Transverse colon (tissue), 4 donors: ENCODE results near the gene EVI5. TPM values are rescaled to one million over a fixed set of nuclear protein-coding genes. Genes with fewer than 3 reads are reported as not detected.

Experiments used
- DNase-seq: peaks from one replicate; pipeline ENCODE4 v3.0.0-alpha.2; 2019
- H3K27ac ChIP-seq, 4 donors: fragments of 200-600 bp; sonication (generic); 2 replicates each; pipeline ENCODE4 v1.5.1; 2016 to 2018; ENCODE audit warnings: inconsistent platforms in 4 of 4
- H3K27me3 ChIP-seq: fragments of 200-600 bp; sonication (generic); 2 replicates; pipeline ENCODE4 v1.5.1; 2017; ENCODE audit warnings: inconsistent platforms
- H3K36me3 ChIP-seq, 4 donors: fragments of 200-600 bp; sonication (generic); 2 replicates each; pipeline ENCODE4 v1.5.1; 2017 to 2019; ENCODE audit warnings: inconsistent platforms in 4 of 4
- H3K4me1 ChIP-seq, 4 donors: fragments of 200-600 bp; sonication (generic); 2 replicates each; pipeline ENCODE4 v1.5.1; 2017 to 2020; ENCODE audit warnings: inconsistent platforms in 4 of 4
- H3K4me3 ChIP-seq, 4 donors: fragments of 200-600 bp; sonication (generic); 1 replicate in 1 of 4; 2 replicates in 3 of 4; pipeline versions ENCODE4 v1.5.1 to v1.6.1; 2017 to 2019; ENCODE audit warnings: inconsistent platforms in 4 of 4
- H3K9me3 ChIP-seq, 2 donors: fragments of 200-600 bp; sonication (generic); 2 replicates each; pipeline ENCODE4 v1.5.1; 2017 to 2019; ENCODE audit warnings: inconsistent platforms in 2 of 2
- EP300 ChIP-seq: sonication (generic); formaldehyde crosslinking; IDR thresholded peaks from one replicate; pipeline ENCODE4 v1.6.1; 2017; ENCODE audit warnings: antibody characterized with exemption, low read depth
- POLR2A ChIP-seq: fragments of 450-650 bp; IDR thresholded peaks from one replicate; pipeline ENCODE4 v1.6.1; 2016; ENCODE audit warnings: antibody characterized with exemption, mild to moderate bottlenecking, moderate library complexity
- POLR2AphosphoS5 ChIP-seq, 3 donors: sonication (generic); formaldehyde crosslinking; IDR thresholded peaks; one replicate each; pipeline ENCODE4 v1.6.1; 2016; ENCODE audit warnings: antibody characterized with exemption in 3 of 3
- whole genome bisulfite sequencing, 2 donors: methylation state at CpG; one replicate each; pipeline ENCODE4 v1.1.5; 2018; ENCODE audit warnings: low coverage in 1 of 2; 5-methylcytosine and 5-hydroxymethylcytosine counted together
- in situ Hi-C, 4 donors: fragments of 200-750 bp; cut with MboI; loops; one replicate each; pipeline versions ENCODE4 v1.15.0 to v1.15.1; 2017; ENCODE audit warnings: low sequenced_read_pairs in 3 of 4, low pct_ligation_motif_present in 1 of 4, low pct_unique_long_range_greater_than_20kb in 1 of 4
- intact Hi-C: fragments of 100-400 bp; cut with DNase I; formaldehyde crosslinking; loops from one replicate; pipeline ENCODE4 v1.15.1; 2023; ENCODE audit warnings: low total_unique reads
- total RNA-seq, 4 donors: library from RNA; depleted of rRNA; stranded (reverse); fragments of >200 nt; gene quantifications; one replicate each; pipeline ENCODE4 v1.1.0, GENCODE V29; 2016
- TF ChIP-seq, protein P1 (sequence below), 5 experiments: fragments of 200-600 bp in 3 of 5; fragments of 450-650 bp in 2 of 5; sonication (generic) in 3 of 5; IDR thresholded peaks; 1 replicate in 2 of 5; 2 replicates in 3 of 5; pipeline ENCODE4 v1.5.1; 2016 to 2017; ENCODE audit warnings: antibody characterized with exemption in 5 of 5, inconsistent platforms in 3 of 5, mild to moderate bottlenecking in 2 of 5, moderate library complexity in 1 of 5

EVI5 gene
- total RNA-seq, 4 donors from 2014 or later: 10.5 to 57.6 (median 15.3) TPM

DNA sequence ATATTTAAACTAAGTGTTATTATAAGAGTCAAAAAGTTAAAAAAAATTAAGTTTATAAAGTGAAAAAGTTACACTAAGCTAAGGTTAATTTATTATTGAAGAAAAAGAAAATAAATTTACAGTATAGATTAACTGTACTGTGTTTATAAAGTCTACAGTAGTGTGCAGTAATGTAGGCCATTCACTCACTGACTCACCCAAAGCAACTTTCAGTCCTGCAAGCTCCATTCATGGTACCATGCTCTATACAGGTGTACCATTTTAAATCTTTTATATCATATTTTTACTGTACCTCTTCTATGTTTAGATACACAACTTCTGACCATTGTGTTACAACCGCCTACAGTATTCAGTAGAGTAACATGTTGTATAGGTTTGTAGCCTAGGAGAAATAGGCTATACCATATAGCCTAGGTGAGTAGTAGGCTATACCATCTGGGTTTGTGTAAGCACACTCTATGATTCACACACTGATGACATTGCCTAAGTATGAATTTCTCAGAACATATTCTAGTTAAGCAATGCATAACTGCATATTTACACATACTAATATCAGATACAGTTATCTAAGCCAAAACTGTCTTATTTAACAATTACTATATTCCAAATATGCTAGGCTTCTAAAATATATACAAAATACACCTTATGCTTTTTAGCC, 217.6 kb downstream of the EVI5 start:
- DNase-seq: no peak
- 100% methylated on average over 1 of the region's 1 CpG for WGBS, 2 donors
- in situ Hi-C loops: no loop called here

GRCh38 chr1:92563457-92564216, 221.3 kb downstream of the EVI5 start:
- Histone ChIP-seq H3K4me3 (no peak overlapping the region), H3K27ac (no peak overlapping the region), H3K4me1 (no peaks in the 10 kb centered on the region), H3K36me3 (no peaks in the 10 kb centered on the region), H3K9me3 (no peaks in the 10 kb centered on the region), H3K27me3 (no peaks in the 10 kb centered on the region)
- in situ Hi-C loops (no loop called here), intact Hi-C loops (no loop called here)
- no peak for DNase-seq
- 93 to 96% methylated on average over 5 to 6 of the region's 6 CpGs for WGBS, 2 donors
- TF ChIP-seq POLR2A (no peak), POLR2AphosphoS5 (IDR thresholded peaks at IDR 0.05) (no peak), EP300 (no peak)
- TF ChIP-seq, protein P1, sequence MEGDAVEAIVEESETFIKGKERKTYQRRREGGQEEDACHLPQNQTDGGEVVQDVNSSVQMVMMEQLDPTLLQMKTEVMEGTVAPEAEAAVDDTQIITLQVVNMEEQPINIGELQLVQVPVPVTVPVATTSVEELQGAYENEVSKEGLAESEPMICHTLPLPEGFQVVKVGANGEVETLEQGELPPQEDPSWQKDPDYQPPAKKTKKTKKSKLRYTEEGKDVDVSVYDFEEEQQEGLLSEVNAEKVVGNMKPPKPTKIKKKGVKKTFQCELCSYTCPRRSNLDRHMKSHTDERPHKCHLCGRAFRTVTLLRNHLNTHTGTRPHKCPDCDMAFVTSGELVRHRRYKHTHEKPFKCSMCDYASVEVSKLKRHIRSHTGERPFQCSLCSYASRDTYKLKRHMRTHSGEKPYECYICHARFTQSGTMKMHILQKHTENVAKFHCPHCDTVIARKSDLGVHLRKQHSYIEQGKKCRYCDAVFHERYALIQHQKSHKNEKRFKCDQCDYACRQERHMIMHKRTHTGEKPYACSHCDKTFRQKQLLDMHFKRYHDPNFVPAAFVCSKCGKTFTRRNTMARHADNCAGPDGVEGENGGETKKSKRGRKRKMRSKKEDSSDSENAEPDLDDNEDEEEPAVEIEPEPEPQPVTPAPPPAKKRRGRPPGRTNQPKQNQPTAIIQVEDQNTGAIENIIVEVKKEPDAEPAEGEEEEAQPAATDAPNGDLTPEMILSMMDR (IDR thresholded peaks at IDR 0.05): no peak

More for the DNA sequence above, 217.6 kb downstream of the EVI5 start:
- H3K9me3 ChIP-seq: no peaks in the 10 kb centered on the region
- intact Hi-C loops: no loop called here
- no peaks in the 10 kb centered on the region for H3K36me3 ChIP-seq
- no peak overlapping the region for H3K27ac ChIP-seq
- H3K4me3 ChIP-seq: no peak overlapping the region
- TF ChIP-seq, protein P1 (IDR thresholded peaks at IDR 0.05): no peak
- no peak for TF ChIP-seq POLR2AphosphoS5 (IDR thresholded peaks at IDR 0.05)
- TF ChIP-seq POLR2A: no peak
- no peak for TF ChIP-seq EP300
- no peaks in the 10 kb centered on the region for H3K27me3 ChIP-seq
- H3K4me1 ChIP-seq: no peaks in the 10 kb centered on the region

DNA sequence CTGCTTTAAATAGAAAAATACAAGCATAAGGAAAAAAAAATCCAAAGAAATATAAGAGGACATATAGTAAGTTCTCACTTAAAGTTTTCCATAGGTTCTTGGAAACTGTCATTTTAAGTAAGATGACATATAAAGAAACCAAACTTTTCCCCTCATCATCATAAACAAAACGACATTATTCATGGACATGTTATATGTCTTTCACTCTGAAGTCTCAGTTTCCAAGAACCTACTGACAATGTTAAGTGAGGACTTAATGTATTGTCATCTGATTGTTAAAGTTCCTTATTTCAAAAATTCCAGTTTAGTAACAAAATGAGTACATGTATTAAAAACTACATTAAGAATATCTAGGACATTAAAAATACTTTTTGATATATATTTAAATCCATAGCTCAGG, 228.6 kb downstream of the EVI5 start:
- no peaks in the 10 kb centered on the region for H3K4me1 ChIP-seq
- no peak for DNase-seq
- H3K4me3 ChIP-seq: no peak overlapping the region
- no peaks in the 10 kb centered on the region for H3K36me3 ChIP-seq
- in situ Hi-C loops: no loop called here
- no peaks in the 10 kb centered on the region for H3K9me3 ChIP-seq
- no peaks in the 10 kb centered on the region for H3K27me3 ChIP-seq
- WGBS, 2 donors: 67 to 82% methylated on average over 1 of the region's 1 CpG
- H3K27ac ChIP-seq: no peak overlapping the region
- no peak for TF ChIP-seq POLR2A
- TF ChIP-seq, protein P1 (IDR thresholded peaks at IDR 0.05): no peak
- no peak for TF ChIP-seq POLR2AphosphoS5 (IDR thresholded peaks at IDR 0.05)
- TF ChIP-seq EP300: no peak
- intact Hi-C loops: no loop called here

- Histone ChIP-seq H3K9me3 (no peaks in the 10 kb centered on the region), H3K4me1 (no peaks in the 10 kb centered on the region), H3K4me3 (no peak overlapping the region), H3K27ac (no peak overlapping the region), H3K27me3 (no peaks in the 10 kb centered on the region), H3K36me3 (no peaks in the 10 kb centered on the region)
- intact Hi-C loops: no loop called here
- TF ChIP-seq POLR2A (no peak), POLR2AphosphoS5 (IDR thresholded peaks at IDR 0.05) (no peak), EP300 (no peak)
- TF ChIP-seq, protein P1 (IDR thresholded peaks at IDR 0.05): no peak
- in situ Hi-C loops: no loop called here
- WGBS, 2 donors: 92 to 93% methylated on average over 3 of the region's 3 CpGs
- no peak for DNase-seq
Observed at GRCh38 chr1:92554216-92554615, 230.7 kb downstream of the EVI5 start.
